GM19324 (cell line): ENCODE results near the gene LBHD1.
"Not testable (repeated sequence)": the region's sequence is repeated elsewhere in the genome, so short reads cannot be mapped to it uniquely, and the experiment has no call there.

Experiments
- ATAC-seq: cut with Tn5 transposase; IDR thresholded peaks from one replicate; pipeline ENCODE4 v1.9.1; 2021; ENCODE audit warnings: mild to moderate bottlenecking, moderate library complexity; ENCODE audit not compliant: unreplicated experiment, low FRiP score

Gene LBHD1

DNA sequence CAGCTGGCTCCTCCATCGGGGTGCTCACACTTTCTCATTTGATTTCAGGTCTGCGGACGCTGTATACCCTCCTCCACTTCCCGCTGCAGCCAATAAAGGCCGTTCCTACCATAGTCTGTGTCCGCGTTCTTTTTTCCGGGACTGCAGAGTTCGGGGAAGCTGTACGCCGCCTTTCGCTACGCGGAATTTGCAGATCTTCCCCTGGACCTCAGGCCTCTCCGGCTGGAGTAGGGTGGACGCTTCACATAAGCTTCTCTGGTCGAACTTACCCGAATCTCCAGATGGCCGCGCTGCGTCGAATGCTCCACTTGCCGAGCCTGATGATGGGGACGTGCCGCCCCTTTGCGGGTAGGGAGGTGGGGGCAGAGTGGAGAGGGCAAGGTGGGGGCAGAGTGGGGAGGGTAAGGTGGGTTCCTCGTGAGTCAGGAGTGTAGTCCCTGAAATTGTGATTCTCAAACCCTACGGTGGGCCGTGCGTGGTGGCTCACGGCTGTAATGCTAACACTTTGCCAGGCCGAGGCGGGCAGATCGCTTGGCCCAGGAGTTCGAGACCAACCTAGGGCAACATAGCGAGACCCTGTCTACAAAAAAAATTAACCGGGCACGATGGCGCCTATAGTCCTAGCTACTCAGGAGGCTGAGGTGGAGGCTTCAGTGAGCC is 6.3 kb downstream of the LBHD1 start:
- ATAC-seq, result no peak

DNA sequence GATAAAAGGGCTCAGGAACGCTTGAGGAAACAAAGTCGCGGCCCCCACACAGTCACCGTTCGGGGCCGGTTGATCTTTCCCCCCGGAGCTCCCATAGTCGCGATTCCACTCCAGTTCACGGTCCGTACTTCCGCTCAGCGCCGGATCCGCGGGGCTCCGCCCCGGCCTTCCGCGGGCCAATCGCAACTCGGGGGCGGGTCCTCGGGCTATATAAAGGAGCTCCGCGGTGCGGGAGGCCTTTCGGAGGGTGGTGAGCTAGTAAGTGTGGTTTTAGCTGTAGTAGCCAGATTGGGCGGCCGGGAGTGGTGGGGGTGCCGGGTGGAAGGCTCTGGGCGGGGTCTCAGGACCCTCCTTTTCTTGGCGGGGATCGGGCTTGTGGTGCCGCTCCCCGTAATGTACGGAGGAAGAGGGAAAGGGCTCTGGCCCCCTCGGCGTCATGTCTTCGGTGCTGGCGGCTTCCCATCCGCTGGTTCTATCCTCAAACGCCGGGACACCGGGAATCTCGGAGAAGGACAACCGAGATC is 6.9 kb downstream of the LBHD1 start, which contains the start of the genes C11orf98 and CSKMT:
Gene C11orf98, minus strand, starts transcription at position 136 of the 524 bp plus-strand sequence. Its CDS starts 41 bp downstream, at position 95.
Gene CSKMT, plus strand, starts transcription at position 238 of the 524 bp plus-strand sequence. CDS start 568 bp downstream, outside the sequence.
- ATAC-seq, result peak; percentile 90

DNA sequence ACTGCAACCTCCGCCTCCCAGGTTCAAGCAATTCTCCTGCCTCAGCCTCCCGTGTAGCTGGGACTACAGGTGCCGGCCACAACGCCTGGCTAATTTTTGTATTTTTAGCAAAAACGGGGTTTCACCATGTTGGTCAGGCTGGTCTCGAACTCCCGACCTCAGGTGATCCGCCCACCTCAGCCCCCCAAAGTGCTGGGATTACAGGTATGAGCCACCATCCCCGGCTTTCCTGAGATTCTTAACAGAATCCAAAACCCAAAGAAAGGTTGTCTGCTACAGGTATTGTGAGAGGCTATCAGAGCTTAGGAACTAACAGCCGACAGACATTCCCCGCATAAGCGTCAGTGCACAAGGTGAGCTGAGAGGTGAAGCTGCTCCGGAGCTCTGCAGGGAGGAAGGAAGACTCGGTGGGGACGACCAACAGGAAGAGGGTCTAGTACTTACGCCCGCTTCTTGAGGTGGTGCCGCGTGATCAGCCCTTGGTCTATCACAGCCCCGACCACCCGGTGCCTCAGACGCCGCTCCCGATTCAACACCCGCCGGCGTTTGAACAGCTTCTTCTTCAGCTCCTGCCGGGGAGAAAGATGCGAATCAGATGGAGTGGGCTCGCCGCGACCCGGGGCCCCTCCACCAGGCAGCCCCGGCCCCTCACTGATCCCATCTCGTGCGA is 7.5 kb downstream of the LBHD1 start:
- ATAC-seq, result no peak

DNA sequence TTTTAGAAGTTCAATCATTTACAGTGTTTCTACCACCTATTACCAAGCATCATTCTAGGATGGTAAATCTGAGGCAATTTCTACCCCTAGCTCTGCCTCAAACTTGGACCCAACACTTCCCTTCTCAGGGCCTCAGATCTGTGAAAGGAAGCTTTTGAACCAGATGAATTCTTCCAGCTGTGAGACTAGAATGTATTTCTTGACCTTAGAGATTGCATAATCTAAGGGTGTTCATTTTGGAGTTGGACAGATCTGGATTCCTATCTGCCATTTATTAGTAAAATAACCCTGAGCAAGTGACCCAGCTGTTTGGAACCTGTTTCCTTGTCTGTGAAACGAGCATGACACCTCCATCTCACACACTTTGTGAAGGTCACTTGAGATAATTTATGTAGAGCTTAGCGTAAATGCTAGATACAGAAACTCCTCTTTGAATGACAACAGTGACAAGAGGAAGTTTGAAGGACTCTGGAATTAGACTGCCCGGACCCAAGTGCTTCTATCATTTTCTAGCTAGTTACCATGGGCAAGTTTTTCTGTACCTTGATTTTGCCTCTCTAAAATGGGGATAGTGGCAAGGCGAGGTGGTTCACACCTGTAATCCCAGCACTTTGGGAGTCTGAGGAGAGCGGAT is 15.2 kb downstream of the LBHD1 start:
- ATAC-seq, result no peak

DNA sequence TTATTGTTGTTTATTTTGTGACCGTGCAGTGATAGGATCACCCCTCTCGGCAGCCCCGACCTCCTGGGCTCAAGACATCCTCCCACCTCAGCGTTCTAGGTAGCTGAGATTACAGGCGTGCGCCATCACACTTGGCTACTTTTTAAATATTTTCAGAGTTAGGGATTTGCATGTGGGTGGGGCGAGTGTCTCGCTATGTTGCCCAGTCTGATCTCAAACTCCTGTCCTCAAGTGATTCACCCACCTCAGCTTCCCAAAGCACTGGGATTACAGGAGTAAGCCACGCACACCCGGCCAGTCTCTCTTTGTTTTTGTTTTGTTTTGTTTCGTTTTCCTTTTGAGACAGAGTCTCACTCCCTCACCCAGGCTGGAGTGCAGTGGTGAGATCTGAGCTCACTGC is 17.8 kb downstream of the LBHD1 start:
- no peak for ATAC-seq

DNA sequence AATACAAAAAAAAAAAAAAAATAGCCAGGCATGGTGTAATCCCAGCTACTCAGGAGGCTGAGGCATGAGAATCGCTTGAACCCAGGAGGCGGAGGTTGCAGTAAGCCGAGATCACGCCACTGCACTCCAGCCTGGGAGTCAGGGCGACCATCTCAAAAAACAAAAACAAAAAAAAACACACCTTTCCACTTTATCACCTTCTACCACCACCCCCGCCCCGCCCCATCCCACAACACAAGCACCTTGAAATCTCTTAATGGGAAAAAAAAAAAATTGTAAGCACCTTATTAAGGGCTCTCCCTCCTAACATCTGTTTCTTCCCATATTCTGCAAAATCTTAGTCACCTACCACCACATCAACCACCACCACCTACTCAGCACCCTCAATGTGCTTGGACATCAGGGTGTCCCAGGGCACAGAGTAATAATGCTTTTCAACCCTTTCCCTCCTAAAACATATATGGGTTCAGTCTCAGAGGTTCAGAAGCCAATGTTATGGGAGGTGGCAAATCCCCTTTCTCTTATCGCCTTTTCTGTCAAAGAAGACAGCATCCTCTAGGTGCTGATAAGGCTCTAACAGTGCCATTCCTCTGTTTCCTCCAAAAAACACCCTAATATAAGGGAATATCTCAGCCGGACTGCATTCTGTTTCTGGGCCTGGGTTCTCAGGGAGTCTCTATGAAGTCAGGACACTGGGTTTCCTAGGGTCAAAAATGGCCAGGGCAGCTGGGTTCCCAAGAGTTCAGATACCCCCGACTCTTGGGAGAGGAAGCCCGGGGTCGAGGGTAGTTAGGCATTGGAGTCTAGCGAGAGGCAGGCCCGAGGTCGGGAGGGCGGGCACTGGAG is 19.7 kb downstream of the LBHD1 start:
- ATAC-seq, result peak; percentile 19

DNA sequence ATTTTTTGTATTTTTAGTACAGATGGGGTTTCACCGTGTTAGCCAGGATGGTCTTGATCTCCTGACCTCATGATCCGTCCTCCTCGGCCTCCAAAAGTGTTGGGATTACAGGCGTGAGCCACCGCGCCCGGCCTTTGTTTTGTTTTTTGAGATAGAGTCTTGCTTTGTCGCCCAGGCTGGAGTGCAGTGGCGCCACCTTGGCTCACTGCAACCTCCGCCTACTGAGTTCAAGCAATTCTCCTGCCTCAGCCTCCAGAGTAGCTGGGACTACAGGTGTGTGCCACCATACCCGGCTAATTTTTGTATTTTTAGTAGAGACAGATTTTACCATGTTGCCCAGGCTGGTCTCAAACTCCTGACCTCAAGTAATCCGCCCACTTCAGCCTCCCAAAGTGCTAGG is 21.8 kb downstream of the LBHD1 start:
- not testable (repeated sequence) for ATAC-seq

DNA sequence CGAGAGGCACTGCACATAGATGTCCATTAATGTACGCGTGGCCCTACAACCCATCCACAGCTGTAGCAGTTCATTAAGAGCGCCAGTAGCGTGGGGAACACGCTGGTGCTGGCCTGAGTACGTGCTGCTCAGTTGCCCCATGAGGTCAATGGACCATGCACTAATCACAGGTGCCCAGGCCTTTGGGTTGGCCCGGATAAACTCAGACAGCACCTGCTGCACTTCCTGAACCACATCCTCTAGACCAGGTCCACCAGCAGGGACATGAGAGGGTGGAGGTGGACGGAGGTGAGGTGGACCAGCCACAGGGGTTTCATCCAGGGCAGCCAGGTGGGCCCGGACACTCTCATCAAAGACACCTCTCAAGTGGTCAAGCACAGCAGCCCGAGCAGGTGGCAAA is 22.6 kb downstream of the LBHD1 start:
- no peak for ATAC-seq

DNA sequence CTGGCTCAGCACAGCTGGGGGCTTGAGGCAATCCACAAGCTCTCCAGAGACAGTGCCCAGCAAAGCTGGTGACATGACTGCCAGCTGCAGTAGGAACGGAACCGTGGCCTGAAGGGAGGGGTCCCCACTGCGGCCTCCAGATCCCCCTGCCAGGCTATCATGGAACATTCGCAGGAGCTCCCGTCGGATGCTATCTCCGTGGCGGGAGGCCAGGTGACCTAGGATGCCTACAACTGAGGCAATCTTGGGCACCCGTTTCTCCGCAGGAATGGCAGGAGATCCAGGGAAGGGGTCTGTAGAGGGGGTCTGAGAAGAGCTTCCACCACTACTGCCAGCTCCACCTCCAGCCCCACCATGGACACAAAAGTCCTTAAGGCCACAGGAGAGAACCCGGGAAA is 23.1 kb downstream of the LBHD1 start:
- ATAC-seq, result no peak

- no peak for ATAC-seq
These were observed 23.7 kb downstream of the LBHD1 start for GRCh38 chr11:62648185-62648966.

DNA sequence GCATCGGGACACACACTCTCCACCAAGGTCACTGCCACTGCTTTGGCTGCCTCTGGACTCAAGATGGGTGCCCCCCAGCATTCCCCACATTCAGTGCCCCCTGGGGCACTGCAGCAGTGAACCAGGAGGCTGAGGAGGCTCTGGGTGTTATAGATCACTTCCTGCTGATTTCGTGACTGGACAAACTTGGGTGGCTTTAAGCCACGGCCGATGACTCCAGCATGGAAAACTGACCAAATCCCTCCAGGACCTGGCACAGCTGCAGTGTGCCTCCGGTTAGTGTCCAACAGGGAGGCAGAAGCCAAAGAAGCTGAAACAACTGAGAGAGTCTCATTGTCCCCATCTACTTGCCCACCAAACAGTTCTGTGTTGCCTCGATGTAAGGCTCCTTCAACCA is 24.5 kb downstream of the LBHD1 start:
- ATAC-seq, result no peak

DNA sequence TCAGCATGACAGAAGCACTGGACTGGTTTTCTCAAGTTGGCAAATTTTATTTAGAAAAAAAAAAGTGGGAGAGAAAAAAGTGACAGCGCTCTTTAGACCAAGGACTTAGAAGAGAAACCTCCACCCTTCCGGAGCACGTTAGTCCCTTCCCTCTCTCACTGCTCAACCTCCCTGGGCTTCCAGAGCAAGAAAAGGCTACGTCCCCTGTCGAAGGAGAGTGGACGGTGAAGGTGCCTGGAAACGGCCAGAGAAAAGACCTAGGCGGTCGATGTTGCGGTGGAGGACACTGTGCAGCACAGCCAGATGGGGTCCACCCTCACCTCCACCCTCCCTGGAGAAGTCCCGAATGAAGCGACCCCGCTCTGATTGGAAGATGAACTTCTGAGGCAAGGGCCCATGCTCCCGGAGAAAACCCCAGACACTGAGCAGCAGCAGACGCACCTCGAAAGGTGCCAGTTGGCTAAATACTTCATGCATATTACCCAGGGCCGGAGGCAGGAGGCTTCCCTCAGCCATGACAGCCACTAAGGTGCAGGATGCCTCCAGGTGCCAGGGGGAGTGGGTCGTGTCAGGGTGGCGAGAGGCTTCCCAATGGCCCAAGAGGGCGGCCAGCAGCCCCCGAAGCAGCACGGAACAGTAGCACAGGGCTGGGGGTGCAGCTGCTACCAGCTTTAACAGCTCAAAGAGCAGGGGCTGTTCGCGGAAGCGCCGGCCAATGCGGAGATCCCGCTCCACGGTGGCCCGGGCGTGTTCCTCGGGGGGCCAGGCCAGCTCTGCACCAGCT is 25.1 kb downstream of the LBHD1 start:
- ATAC-seq, result no peak

- ATAC-seq, result peak; percentile 95
These were observed 25.9 kb downstream of the LBHD1 start, which contains the start of gene GANAB for GRCh38 chr11:62645946-62646824. TSS of gene GANAB (minus strand) at chr11:62646613. CDS start at chr11:62646599, 14 bp downstream.

- no peak for ATAC-seq
These were observed 26.5 kb downstream of the LBHD1 start for GRCh38 chr11:62645671-62645945.

- ATAC-seq, result no peak
These were observed 27.8 kb downstream of the LBHD1 start for GRCh38 chr11:62644220-62644619.

GRCh38 chr11:62632492-62632891 is 39.6 kb downstream of the LBHD1 start:
- ATAC-seq, result no peak

DNA sequence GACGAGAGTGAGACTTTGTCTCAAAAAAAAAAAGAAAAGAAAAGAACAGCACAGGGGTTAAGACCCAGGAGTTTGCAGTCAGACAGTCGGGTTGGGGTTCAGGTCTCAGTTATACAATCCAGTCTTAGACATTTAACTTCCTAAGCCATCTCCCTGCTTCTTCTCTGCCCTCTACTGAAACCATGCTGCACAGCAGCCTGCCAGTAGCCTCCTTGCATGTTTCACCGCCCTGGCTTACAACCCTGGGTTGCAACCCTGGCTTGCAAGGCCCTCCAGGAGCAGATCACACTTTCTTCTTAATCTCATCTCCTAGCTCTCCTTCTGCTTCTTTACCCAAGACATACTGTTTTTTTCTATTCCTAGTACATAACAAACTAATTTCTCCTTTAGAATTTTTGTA is 44.4 kb downstream of the LBHD1 start:
- no peak for ATAC-seq

- ATAC-seq, result no peak
These were observed 49.5 kb downstream of the LBHD1 start for GRCh38 chr11:62622476-62623089.
